ENCODE measurements around the gene LAMA3.
"Not testable (repeated sequence)": the region's sequence is repeated elsewhere in the genome, so short reads cannot be mapped to it uniquely, and the experiment has no call there.

LAMA3 gene

GRCh38 chr18:23703987-23704384 is 14.7 kb downstream of the LAMA3 start:
- DNase-seq (ENCODE audit: low spot score): no peak

GRCh38 chr18:23704806-23705205 is 15.6 kb downstream of the LAMA3 start:
- DNase-seq (ENCODE audit: low spot score): no peak

GRCh38 chr18:23706971-23707640 is 17.9 kb downstream of the LAMA3 start:
- no peak for DNase-seq (ENCODE audit: low spot score)

- no peak for DNase-seq (ENCODE audit: low spot score)
Measured at GRCh38 chr18:23710068-23710527, 20.8 kb downstream of the LAMA3 start.

- DNase-seq (ENCODE audit: low spot score): no peak
Measured at GRCh38 chr18:23710946-23711345, 21.7 kb downstream of the LAMA3 start.

- no peak for DNase-seq (ENCODE audit: low spot score)
Measured at GRCh38 chr18:23711426-23711825, 22.2 kb downstream of the LAMA3 start.

- DNase-seq (ENCODE audit: low spot score): no peak
Measured at GRCh38 chr18:23712445-23712844, 23.2 kb downstream of the LAMA3 start.

- DNase-seq (ENCODE audit: low spot score): no peak
Measured at GRCh38 chr18:23714576-23714975, 25.3 kb downstream of the LAMA3 start.

- not testable (repeated sequence) for DNase-seq (ENCODE audit: low spot score)
Measured at GRCh38 chr18:23716079-23716478, 26.8 kb downstream of the LAMA3 start.

GRCh38 chr18:23716516-23716915 is 27.3 kb downstream of the LAMA3 start:
- peak; percentile 61 for DNase-seq (ENCODE audit: low spot score)

GRCh38 chr18:23716966-23717365 is 27.7 kb downstream of the LAMA3 start:
- DNase-seq (ENCODE audit: low spot score): no peak

- peak; percentile 37 for DNase-seq (ENCODE audit: low spot score)
Measured at GRCh38 chr18:23718243-23718720, 29.0 kb downstream of the LAMA3 start.

- no peak for DNase-seq (ENCODE audit: low spot score)
Measured at GRCh38 chr18:23718731-23719130, 29.5 kb downstream of the LAMA3 start.

- peak; percentile 92 for DNase-seq (ENCODE audit: low spot score)
Measured at GRCh38 chr18:23719634-23720201, 30.5 kb downstream of the LAMA3 start.

- no peak for DNase-seq (ENCODE audit: low spot score)
Measured at GRCh38 chr18:23721696-23722480, 32.6 kb downstream of the LAMA3 start.

GRCh38 chr18:23722646-23723045 is 33.4 kb downstream of the LAMA3 start:
- DNase-seq (ENCODE audit: low spot score): no peak

GRCh38 chr18:23723121-23723520 is 33.9 kb downstream of the LAMA3 start:
- DNase-seq (ENCODE audit: low spot score): no peak

GRCh38 chr18:23724681-23725080 is 35.4 kb downstream of the LAMA3 start:
- no peak for DNase-seq (ENCODE audit: low spot score)

- DNase-seq (ENCODE audit: low spot score): no peak
Measured at GRCh38 chr18:23725351-23725750, 36.1 kb downstream of the LAMA3 start.

GRCh38 chr18:23725827-23726661 is 36.8 kb downstream of the LAMA3 start:
- no peak for DNase-seq (ENCODE audit: low spot score)

GRCh38 chr18:23727707-23728493 is 38.6 kb downstream of the LAMA3 start:
- DNase-seq (ENCODE audit: low spot score): no peak

All from hepatic stellate cell (primary cell).